NB4 (cell line): ENCODE data around the gene GPR101.
"Not testable (repeated sequence)": the region's sequence is repeated elsewhere in the genome, so short reads cannot be mapped to it uniquely, and the experiment has no call there.

Experiments
- DNase-seq: peaks from one replicate; pipeline ENCODE4 v3.0.0; 2010; ENCODE audit warnings: low read depth
- H3K4me3 ChIP-seq: one replicate; pipeline ENCODE4 v1.5.1; 2011; ENCODE audit warnings: mild to moderate bottlenecking, low read depth, low read length, moderate library complexity
- CTCF ChIP-seq: IDR thresholded peaks from one replicate; pipeline ENCODE4 v1.5.1; 2012; ENCODE audit warnings: low read depth, low read length
- MAX ChIP-seq: IDR thresholded peaks from 2 replicates; pipeline ENCODE4 v1.6.1; 2011; ENCODE audit warnings: low read depth, low read length
- MYC ChIP-seq: IDR thresholded peaks from 2 replicates; pipeline ENCODE4 v1.6.1; 2011; ENCODE audit warnings: low read depth, low read length
- POLR2A ChIP-seq: IDR thresholded peaks from 2 replicates; pipeline ENCODE4 v1.6.1; 2011; ENCODE audit warnings: mild to moderate bottlenecking; ENCODE audit not compliant: insufficient read length; ENCODE audit errors: extremely low read depth

The GPR101 gene

GRCh38 chrX:137031517-137032340, 2.1 kb downstream of the GPR101 start:
- TF ChIP-seq CTCF: no peak
- no peak for TF ChIP-seq POLR2A
- TF ChIP-seq MAX: no peak
- TF ChIP-seq MYC: no peak
- H3K4me3 ChIP-seq: no peak overlapping the region
- no peak for DNase-seq

GRCh38 chrX:137031039-137031438, 2.8 kb downstream of the GPR101 start:
- no peak for DNase-seq
- no peak overlapping the region for H3K4me3 ChIP-seq
- no peak for TF ChIP-seq MAX
- no peak for TF ChIP-seq POLR2A
- TF ChIP-seq MYC: no peak
- no peak for TF ChIP-seq CTCF

GRCh38 chrX:137028699-137029098, 5.1 kb downstream of the GPR101 start:
- H3K4me3 ChIP-seq: no peak overlapping the region
- no peak for TF ChIP-seq POLR2A
- no peak for TF ChIP-seq MYC
- no peak for TF ChIP-seq CTCF
- TF ChIP-seq MAX: no peak
- DNase-seq: no peak

GRCh38 chrX:137025930-137026329, 7.9 kb downstream of the GPR101 start:
- TF ChIP-seq POLR2A (no peak), CTCF (no peak), MAX (no peak), MYC (no peak)
- DNase-seq: no peak
- H3K4me3 ChIP-seq: no peak overlapping the region

GRCh38 chrX:137000236-137000635, 33.6 kb downstream of the GPR101 start:
- not testable (repeated sequence) for DNase-seq, H3K4me3 ChIP-seq

- H3K4me3 ChIP-seq: no peak overlapping the region
- TF ChIP-seq POLR2A (no peak), MAX (no peak)
- no peak for DNase-seq
Observed at GRCh38 chrX:136999024-136999423, 34.8 kb downstream of the GPR101 start.
